ENCODE measurements around the gene FAN1. TPM values are rescaled to one million over a fixed set of nuclear protein-coding genes. Genes with fewer than 3 reads are reported as not detected.

FAN1 gene
- total and polyA plus RNA-seq, 2 of the 4 experiments (the other 2 are of a cell fraction): 7.6 to 12.4 TPM

GRCh38 chr15:30958219-30958618, 54.5 kb downstream of the FAN1 start:
- intact Hi-C loops (cut with micrococcal nuclease) (no loop called here), dilution Hi-C loops (cut with HindIII; ENCODE audit: low sequenced_read_pairs, unreplicated experiment) (no loop called here), in situ Hi-C loops (cut with MboI; ENCODE audit: low sequenced_read_pairs) (no loop called here)
- H3K9me3 ChIP-seq (ENCODE audit: control insufficient read depth, insufficient read depth, low read length): no peaks in the 10 kb centered on the region
- ATAC-seq (ENCODE audit: low read depth) (no peak), DNase-seq (no peak)
- TF ChIP-seq RCOR1 (IDR thresholded peaks at IDR 0.05; ENCODE audit: insufficient replicate concordance, low read length) (no peak), USF2 (IDR thresholded peaks at IDR 0.05; ENCODE audit: low read depth, low read length) (no peak), POLR2A (IDR thresholded peaks at IDR 0.05; ENCODE audit: low read depth, low read length) (no peak), RAD21 (IDR thresholded peaks at IDR 0.05; ENCODE audit: low read length) (no peak), MXI1 (IDR thresholded peaks at IDR 0.05; ENCODE audit: borderline replicate concordance, low read depth, low read length) (no peak), CHD1 (IDR thresholded peaks at IDR 0.05; ENCODE audit: low read depth, low read length) (no peak), SMC3 (IDR thresholded peaks at IDR 0.05; ENCODE audit: low read depth, low read length) (no peak), ELK1 (IDR thresholded peaks at IDR 0.05; ENCODE audit: borderline replicate concordance, low read depth, low read length) (no peak), CEBPB (IDR thresholded peaks at IDR 0.05; ENCODE audit: low read depth, low read length) (no peak), MAFK (IDR thresholded peaks at IDR 0.05; ENCODE audit: low read depth, low read length) (no peak), NFE2L2 (IDR thresholded peaks at IDR 0.05; ENCODE audit: low read depth, low read length) (no peak), RFX5 (IDR thresholded peaks at IDR 0.05; ENCODE audit: low read depth, low read length) (no peak), BHLHE40 (IDR thresholded peaks at IDR 0.05; ENCODE audit: low read depth, low read length) (no peak), MAZ (IDR thresholded peaks at IDR 0.05; ENCODE audit: borderline replicate concordance, low read depth, low read length) (no peak), FOS (IDR thresholded peaks at IDR 0.05; ENCODE audit: low read depth, low read length) (no peak)
- TF ChIP-seq, protein P1, sequence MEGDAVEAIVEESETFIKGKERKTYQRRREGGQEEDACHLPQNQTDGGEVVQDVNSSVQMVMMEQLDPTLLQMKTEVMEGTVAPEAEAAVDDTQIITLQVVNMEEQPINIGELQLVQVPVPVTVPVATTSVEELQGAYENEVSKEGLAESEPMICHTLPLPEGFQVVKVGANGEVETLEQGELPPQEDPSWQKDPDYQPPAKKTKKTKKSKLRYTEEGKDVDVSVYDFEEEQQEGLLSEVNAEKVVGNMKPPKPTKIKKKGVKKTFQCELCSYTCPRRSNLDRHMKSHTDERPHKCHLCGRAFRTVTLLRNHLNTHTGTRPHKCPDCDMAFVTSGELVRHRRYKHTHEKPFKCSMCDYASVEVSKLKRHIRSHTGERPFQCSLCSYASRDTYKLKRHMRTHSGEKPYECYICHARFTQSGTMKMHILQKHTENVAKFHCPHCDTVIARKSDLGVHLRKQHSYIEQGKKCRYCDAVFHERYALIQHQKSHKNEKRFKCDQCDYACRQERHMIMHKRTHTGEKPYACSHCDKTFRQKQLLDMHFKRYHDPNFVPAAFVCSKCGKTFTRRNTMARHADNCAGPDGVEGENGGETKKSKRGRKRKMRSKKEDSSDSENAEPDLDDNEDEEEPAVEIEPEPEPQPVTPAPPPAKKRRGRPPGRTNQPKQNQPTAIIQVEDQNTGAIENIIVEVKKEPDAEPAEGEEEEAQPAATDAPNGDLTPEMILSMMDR (conservative IDR thresholded peaks at IDR 0.05; ENCODE audit: low read depth, low read length): no peak
- POLR2A ChIA-PET (ENCODE audit: unreplicated experiment): no interaction called here
- H4K8ac ChIP-seq (ENCODE audit: low read depth in 2 of 2, low read length in 2 of 2): no peak overlapping the region
- H3K23ac ChIP-seq (ENCODE audit: low read depth, low read length): no peak overlapping the region
- H4K20me1 ChIP-seq (ENCODE audit: insufficient read depth, low read length): peaks cover 3% of the 10 kb centered on the region
- H3K79me1 ChIP-seq (ENCODE audit: low read depth in 1 of 2, low read length in 2 of 2): peaks cover 0 to 10% of the 10 kb centered on the region in 2 experiments; a peak in 2 of 4 replicates
- H3K14ac ChIP-seq (replicated peaks; ENCODE audit: low read depth, low read length): no peak overlapping the region
- H3K56ac ChIP-seq (ENCODE audit: extremely low read depth, insufficient read depth, low read length): no peak overlapping the region
- H3K9me1 ChIP-seq (ENCODE audit: insufficient read depth, low read length): peaks cover 13% of the 10 kb centered on the region
- no peaks in the 10 kb centered on the region for H3K27me3 ChIP-seq (ENCODE audit: control insufficient read depth, insufficient read depth, low read length)
- H3K4me3 ChIP-seq (ENCODE audit: insufficient read depth, low read depth, low read length): no peak overlapping the region
- H3K27ac ChIP-seq (ENCODE audit: insufficient read depth, low read length): no peak overlapping the region
- no peak overlapping the region for H2BK15ac ChIP-seq (ENCODE audit: low read depth, low read length)
- no peak overlapping the region for H4K91ac ChIP-seq (ENCODE audit: insufficient read depth, low read depth, low read length)
- no peak overlapping the region for H3K9ac ChIP-seq (ENCODE audit: low read depth, low read length)
- H4K5ac ChIP-seq (ENCODE audit: low read depth, low read length): no peak overlapping the region
- H2BK120ac ChIP-seq (ENCODE audit: low read depth, low read length): no peak overlapping the region
- no peak overlapping the region for H2BK5ac ChIP-seq (ENCODE audit: low read depth, low read length, poor library complexity, severe bottlenecking)
- no peak overlapping the region for H2BK20ac ChIP-seq (ENCODE audit: low read depth, low read length)
- no peak overlapping the region for H2AFZ ChIP-seq (replicated peaks; ENCODE audit: low read length, poor library complexity)
- no peak overlapping the region for H3K4ac ChIP-seq (ENCODE audit: low read depth, low read length)
- peaks cover 7% of the 10 kb centered on the region for H3K4me1 ChIP-seq (ENCODE audit: control insufficient read depth, insufficient read depth, low read length)
- H3K36me3 ChIP-seq (ENCODE audit: control insufficient read depth, insufficient read depth, low read length): peaks cover 18% of the 10 kb centered on the region
- no peak overlapping the region for H2AK9ac ChIP-seq (replicated peaks; ENCODE audit: low read depth, low read length, poor library complexity)
- no TSS peak for BruUV-seq (replicated peaks)
- no peak overlapping the region for H2AK5ac ChIP-seq (ENCODE audit: low read depth, low read length)
- CTCF ChIA-PET: no interaction called here
- 97% methylated on average over 4 of the region's 5 CpGs; no CpG with 5 or more reads in 1 of the 2 experiments for WGBS, 2 experiments (ENCODE audit: extremely low coverage in 2 of 2, insufficient read length in 1 of 2)
- H3K18ac ChIP-seq (ENCODE audit: low read depth, low read length): no peak overlapping the region
- no peak overlapping the region for H3K4me2 ChIP-seq (ENCODE audit: low read depth, low read length)
